Gastrocnemius medialis (tissue), 4 donors: ENCODE results near the gene HLA-DRB1.
"Not testable (repeated sequence)": the region's sequence is repeated elsewhere in the genome, so short reads cannot be mapped to it uniquely, and the experiment has no call there.

Experiments
- POLR2A ChIP-seq, 2 donors: fragments of 450-650 bp; IDR thresholded peaks; one replicate each; pipeline ENCODE4 v1.6.1; 2017; ENCODE audit warnings: antibody characterized with exemption in 2 of 2, mild to moderate bottlenecking in 2 of 2, moderate library complexity in 2 of 2
- TF ChIP-seq, protein P1 (sequence below), 5 experiments: fragments of 450-650 bp in 3 of 5; fragments of 200-600 bp in 2 of 5; sonication (generic) in 2 of 5; IDR thresholded peaks in 4 of 5; conservative IDR thresholded peaks in 1 of 5; 1 replicate in 4 of 5; 2 replicates in 1 of 5; pipeline ENCODE4 v1.5.1; 2016 to 2019; ENCODE audit warnings: antibody characterized with exemption in 5 of 5, mild to moderate bottlenecking in 3 of 5, moderate library complexity in 3 of 5

DNA sequence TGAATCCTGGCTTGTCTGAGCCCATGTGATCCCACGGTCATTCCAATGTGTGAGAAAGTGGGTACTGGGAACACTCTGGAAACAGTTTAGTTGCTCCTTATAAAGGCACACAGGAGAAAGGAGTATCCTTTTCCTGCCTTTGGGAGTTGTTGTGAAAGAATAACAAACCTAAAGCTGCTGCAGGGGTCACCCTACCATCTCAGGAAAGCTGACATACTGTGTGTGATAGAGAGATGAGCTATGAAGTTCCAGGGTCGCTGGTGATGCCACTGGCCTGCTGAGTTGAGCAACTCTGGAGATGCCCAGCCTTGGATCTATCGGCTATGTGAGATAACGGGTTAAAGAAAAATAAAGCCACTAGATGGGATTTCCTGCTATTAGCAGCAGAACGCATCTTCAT lies 12.2 kb downstream of the HLA-DRB1 start:
- TF ChIP-seq POLR2A (IDR thresholded peaks at IDR 0.05) = not testable (repeated sequence)
- TF ChIP-seq, protein P1, sequence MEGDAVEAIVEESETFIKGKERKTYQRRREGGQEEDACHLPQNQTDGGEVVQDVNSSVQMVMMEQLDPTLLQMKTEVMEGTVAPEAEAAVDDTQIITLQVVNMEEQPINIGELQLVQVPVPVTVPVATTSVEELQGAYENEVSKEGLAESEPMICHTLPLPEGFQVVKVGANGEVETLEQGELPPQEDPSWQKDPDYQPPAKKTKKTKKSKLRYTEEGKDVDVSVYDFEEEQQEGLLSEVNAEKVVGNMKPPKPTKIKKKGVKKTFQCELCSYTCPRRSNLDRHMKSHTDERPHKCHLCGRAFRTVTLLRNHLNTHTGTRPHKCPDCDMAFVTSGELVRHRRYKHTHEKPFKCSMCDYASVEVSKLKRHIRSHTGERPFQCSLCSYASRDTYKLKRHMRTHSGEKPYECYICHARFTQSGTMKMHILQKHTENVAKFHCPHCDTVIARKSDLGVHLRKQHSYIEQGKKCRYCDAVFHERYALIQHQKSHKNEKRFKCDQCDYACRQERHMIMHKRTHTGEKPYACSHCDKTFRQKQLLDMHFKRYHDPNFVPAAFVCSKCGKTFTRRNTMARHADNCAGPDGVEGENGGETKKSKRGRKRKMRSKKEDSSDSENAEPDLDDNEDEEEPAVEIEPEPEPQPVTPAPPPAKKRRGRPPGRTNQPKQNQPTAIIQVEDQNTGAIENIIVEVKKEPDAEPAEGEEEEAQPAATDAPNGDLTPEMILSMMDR (IDR thresholded peaks at IDR 0.05 in 4 of 5, conservative IDR thresholded peaks at IDR 0.05 in 1 of 5) = not testable (repeated sequence)
